ENCODE results near the gene PTPRG. TPM values are rescaled to one million over a fixed set of nuclear protein-coding genes. Genes with fewer than 3 reads are reported as not detected.
A peak's percentile ranks its signal among the peaks of the same experiment; 100 is the strongest.

Gene PTPRG
- not detected for total RNA-seq

DNA sequence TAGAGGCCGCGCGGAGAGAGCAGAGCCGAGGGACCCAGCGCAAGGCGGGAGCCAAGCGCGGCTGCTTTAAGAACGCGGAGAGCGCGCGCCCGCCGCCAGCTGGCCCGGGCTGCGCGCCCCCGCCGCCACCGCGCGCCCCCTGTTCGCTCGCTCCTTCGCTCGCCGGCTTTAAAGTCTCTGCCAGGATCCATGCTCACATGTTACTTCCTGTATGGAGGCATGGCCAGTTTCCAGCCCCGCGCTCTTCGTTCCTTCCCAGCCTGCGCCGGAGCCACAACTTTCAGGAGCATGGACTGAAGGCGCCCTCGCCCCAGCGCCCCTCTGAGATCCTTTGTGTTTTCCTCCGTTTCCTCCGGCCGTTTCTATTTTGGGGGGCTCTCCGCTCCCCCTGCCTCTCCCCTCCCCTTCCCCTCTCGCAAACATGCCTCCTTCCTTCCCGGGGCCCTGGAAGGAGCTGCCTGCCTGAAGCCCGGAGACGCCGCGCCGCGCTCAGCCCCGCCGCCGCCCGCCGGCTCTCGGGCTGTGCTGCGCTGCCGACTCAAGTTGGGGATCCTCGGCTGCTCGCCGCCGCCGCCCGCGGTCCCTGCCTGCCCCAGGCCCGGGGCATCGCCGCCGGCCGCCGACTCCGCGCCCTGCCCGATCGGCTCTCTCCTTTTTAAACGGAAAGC lies at the start of gene PTPRG:
Gene PTPRG (plus strand): TSS at position 198 of the 668 bp plus-strand sequence. CDS start 717 bp downstream, outside the sequence.
- H3K27me3 Mint-ChIP-seq (ENCODE audit: low read depth): peaks cover 63% of the 10 kb centered on the region
- ATAC-seq (peak; percentile 70), DNase-seq (peak; percentile 32)
- H3K36me3 Mint-ChIP-seq (ENCODE audit: low read depth): no peaks in the 10 kb centered on the region
- peaks cover 21% of the 10 kb centered on the region for H3K4me1 Mint-ChIP-seq (ENCODE audit: low read depth)
- H3K9me3 Mint-ChIP-seq (ENCODE audit: insufficient read depth): no peaks in the 10 kb centered on the region
- H3K27ac Mint-ChIP-seq: no peak within 1 kb of the TSS
- CTCF ChIA-PET: interaction anchor here (0.6 kb wide), 1 partner anchor 1039 kb away, joined by 3 read pairs; no protein-coding TSS in a partner anchor
- H3K4me3 Mint-ChIP-seq: peak within 1 kb of the TSS; percentile 78
- POLR2A ChIA-PET: interaction anchor here (0.6 kb wide), 1 partner anchor 173 kb away, joined by 3 read pairs; no protein-coding TSS in a partner anchor

DNA sequence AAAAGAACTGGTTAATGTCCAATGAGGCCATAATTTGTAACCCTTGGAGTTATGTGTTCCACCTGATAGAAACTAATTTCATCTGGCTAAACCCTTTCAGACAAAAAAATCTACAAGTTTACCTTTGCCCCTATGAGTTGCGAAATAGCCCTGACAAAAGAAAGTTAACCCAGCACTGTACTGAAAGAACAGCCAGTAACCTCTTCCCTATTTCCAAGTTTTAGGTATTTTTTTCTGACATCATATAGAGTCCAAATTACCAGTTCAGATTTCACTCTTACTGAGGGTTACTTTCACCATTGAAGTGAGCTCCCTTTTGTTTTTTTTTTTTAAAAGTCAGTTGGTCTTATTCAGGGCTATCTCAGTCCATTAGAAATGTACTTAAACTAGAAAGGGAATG lies 42.8 kb upstream of the PTPRG start:
- ChIA-PET POLR2A (no interaction called here), CTCF (interaction anchor here (2.6 kb wide), 1 partner anchor 12 kb away, joined by 7 read pairs; no protein-coding TSS in a partner anchor)
- Mint-ChIP-seq H3K4me1 (ENCODE audit: low read depth) (peaks cover 8% of the 10 kb centered on the region), H3K27ac (no peak overlapping the region), H3K27me3 (ENCODE audit: low read depth) (no peaks in the 10 kb centered on the region), H3K36me3 (ENCODE audit: low read depth) (no peaks in the 10 kb centered on the region), H3K9me3 (ENCODE audit: insufficient read depth) (peaks cover 5% of the 10 kb centered on the region), H3K4me3 (no peak overlapping the region)
- DNase-seq (no peak), ATAC-seq (no peak)

DNA sequence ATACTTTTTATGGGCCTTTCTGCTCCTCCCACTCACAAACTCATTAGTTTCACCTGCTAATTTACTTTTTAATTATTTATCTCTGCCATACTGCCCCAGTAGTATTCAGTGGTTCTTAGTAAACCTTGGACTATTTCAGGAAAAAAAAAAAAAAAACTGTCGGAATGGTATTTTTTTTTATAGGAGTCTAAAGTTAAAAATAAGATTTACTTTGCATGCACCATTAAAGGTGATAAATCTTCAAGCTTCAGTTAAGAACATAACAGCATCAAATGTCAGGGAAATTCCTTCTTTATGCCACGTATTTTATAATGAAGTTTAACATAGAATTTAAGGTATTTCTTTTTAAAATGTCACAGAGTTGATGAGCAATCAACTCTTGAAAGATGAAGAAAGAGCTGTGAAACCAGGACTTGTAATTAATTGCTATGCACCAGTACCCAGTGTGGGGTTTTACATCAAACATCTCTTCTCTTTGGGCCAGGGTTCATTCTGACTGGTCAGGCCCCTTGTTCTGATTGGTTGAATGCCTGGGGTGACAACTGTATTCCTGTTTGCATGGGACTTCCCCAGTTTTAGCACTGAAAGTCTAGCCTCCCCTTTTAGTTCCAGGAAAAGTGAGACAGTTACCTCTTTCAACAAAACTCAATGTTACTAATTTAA lies 40.3 kb upstream of the PTPRG start:
- ChIA-PET POLR2A (no interaction called here), CTCF (interaction anchor here (0.6 to 2.6 kb wide), 2 partner anchors 9 to 30 kb away, joined by 3 to 7 read pairs; no protein-coding TSS in a partner anchor)
- Mint-ChIP-seq H3K4me3 (no peak overlapping the region), H3K4me1 (ENCODE audit: low read depth) (peaks cover 8% of the 10 kb centered on the region), H3K9me3 (ENCODE audit: insufficient read depth) (peaks cover 5% of the 10 kb centered on the region), H3K27me3 (ENCODE audit: low read depth) (no peaks in the 10 kb centered on the region), H3K36me3 (ENCODE audit: low read depth) (no peaks in the 10 kb centered on the region), H3K27ac (no peak overlapping the region)
- no peak for ATAC-seq
- peak; percentile 28 for DNase-seq

DNA sequence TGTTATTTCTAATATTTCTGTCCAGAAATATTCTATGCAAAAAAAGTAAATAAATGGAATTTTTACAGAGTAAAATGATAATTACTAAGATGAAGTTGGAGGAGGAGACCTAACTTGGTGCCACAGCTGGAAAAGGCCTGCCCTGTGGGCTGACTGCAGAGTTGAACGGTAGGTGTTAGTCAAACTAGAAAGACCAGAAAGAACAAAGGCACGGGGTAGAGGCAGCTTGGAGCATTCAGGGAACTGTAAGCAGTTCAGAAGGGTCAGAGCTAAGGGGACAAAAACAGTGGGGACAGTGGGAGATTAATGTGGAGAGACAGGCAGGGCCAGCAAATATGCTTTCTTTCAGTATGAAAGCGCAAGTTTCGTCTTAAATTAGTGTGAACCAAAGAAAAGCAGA lies 39.3 kb upstream of the PTPRG start:
- Mint-ChIP-seq H3K4me1 (ENCODE audit: low read depth) (peaks cover 8% of the 10 kb centered on the region), H3K4me3 (no peak overlapping the region)
- no peak for ATAC-seq

DNA sequence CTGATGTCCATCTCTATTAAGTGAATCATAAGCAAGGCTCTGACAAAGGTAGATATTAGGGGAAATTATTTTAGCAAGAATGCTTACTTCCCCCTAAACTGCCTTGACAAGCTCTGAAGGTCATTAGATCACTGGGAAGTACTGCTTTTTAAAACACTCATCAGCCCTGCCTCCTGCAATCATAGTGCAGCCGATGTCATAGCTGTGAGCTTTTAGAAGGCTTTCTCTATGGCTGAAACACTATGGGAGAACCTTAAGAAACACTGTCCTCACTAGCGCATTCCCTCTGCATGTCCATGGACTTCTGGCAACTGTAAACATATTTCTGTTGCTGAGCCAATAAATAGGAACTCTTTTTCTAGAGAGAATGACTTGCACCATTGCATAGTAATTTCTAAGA lies 38.7 kb upstream of the PTPRG start:
- no peaks in the 10 kb centered on the region for H3K27me3 Mint-ChIP-seq (ENCODE audit: low read depth)
- no peak overlapping the region for H3K27ac Mint-ChIP-seq
- ATAC-seq (no peak), DNase-seq (no peak)
- no peaks in the 10 kb centered on the region for H3K36me3 Mint-ChIP-seq (ENCODE audit: low read depth)
- ChIA-PET POLR2A (no interaction called here), CTCF (no interaction called here)
- no peak overlapping the region for H3K4me3 Mint-ChIP-seq
- H3K9me3 Mint-ChIP-seq (ENCODE audit: insufficient read depth): no peaks in the 10 kb centered on the region
- peaks cover 8% of the 10 kb centered on the region for H3K4me1 Mint-ChIP-seq (ENCODE audit: low read depth)

More for the DNA sequence above, 39.3 kb upstream of the PTPRG start:
- ChIA-PET CTCF (no interaction called here), POLR2A (no interaction called here)
- Mint-ChIP-seq H3K27ac (no peak overlapping the region), H3K27me3 (ENCODE audit: low read depth) (no peaks in the 10 kb centered on the region), H3K36me3 (ENCODE audit: low read depth) (no peaks in the 10 kb centered on the region), H3K9me3 (ENCODE audit: insufficient read depth) (no peaks in the 10 kb centered on the region)
- no peak for DNase-seq

DNA sequence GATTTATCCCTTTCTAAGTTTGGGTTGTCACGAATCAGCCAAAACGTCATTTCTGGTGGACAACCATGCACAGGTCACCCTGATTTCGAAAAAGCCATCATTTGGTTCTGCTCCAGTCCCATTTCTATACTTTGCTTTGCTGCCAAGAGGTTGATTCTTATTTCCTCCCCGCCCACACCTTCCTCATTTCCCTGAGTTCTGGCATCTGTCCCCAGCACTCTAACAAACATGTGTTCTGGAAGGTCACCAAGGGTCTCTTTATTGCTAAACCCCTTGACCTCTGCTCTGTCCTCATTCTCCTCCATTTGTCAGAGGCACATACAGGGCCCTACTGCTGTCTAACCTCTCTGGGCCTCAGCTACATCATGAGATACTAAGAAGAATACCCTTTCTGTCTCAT lies 36.4 kb upstream of the PTPRG start:
- no peaks in the 10 kb centered on the region for H3K27me3 Mint-ChIP-seq (ENCODE audit: low read depth)
- no peak for ATAC-seq
- peaks cover 8% of the 10 kb centered on the region for H3K4me1 Mint-ChIP-seq (ENCODE audit: low read depth)
- no peaks in the 10 kb centered on the region for H3K9me3 Mint-ChIP-seq (ENCODE audit: insufficient read depth)
- CTCF ChIA-PET: no interaction called here
- no peak overlapping the region for H3K4me3 Mint-ChIP-seq
- no peak overlapping the region for H3K27ac Mint-ChIP-seq
- POLR2A ChIA-PET: no interaction called here
- no peaks in the 10 kb centered on the region for H3K36me3 Mint-ChIP-seq (ENCODE audit: low read depth)
- DNase-seq: no peak

DNA sequence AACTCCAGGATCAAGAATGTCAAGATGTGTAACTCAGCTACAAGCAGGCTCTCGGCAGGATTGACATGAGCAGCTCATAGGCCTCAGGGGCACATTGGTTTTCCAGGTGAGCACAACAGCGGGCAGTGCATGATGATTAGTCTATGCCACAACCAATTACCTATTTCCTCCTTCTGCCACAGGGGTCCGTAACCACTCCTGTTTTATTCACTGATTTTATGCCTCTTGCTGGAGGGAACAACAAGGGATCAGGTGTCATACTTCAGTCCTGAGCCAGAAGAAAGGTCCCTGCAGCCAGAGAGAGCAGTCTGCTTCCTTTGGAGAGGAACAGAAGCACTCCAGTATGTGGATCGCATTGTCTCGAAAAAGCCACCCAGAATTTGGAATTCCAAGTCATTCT lies 35.1 kb upstream of the PTPRG start:
- CTCF ChIA-PET: no interaction called here

DNA sequence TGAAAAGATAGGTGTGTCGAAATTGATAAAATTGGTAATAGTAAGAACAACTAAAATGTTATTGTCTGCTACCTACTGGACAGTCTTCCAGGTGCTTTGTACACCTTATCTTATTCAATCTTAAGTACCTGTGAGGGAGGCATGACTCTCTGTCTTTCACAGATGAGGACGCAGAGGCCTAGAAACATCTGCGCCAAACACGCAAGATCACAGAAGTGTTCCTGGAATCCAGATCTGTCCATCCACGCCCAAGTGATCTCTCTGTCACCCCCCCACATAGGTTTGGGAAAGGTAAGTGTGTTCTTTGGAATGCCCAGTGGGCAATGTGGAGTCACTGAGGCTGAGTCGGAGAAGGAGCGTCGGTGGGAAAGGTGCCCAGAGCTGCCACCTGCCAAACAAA lies 34.4 kb upstream of the PTPRG start:
- no peak for ATAC-seq
- CTCF ChIA-PET: no interaction called here
- H3K4me3 Mint-ChIP-seq: no peak overlapping the region
- POLR2A ChIA-PET: no interaction called here
- no peaks in the 10 kb centered on the region for H3K27me3 Mint-ChIP-seq (ENCODE audit: low read depth)
- H3K4me1 Mint-ChIP-seq (ENCODE audit: low read depth): no peaks in the 10 kb centered on the region
- no peak overlapping the region for H3K27ac Mint-ChIP-seq
- no peaks in the 10 kb centered on the region for H3K9me3 Mint-ChIP-seq (ENCODE audit: insufficient read depth)
- no peaks in the 10 kb centered on the region for H3K36me3 Mint-ChIP-seq (ENCODE audit: low read depth)
- no peak for DNase-seq

More for the DNA sequence above, 35.1 kb upstream of the PTPRG start:
- POLR2A ChIA-PET: no interaction called here
- no peak overlapping the region for H3K4me3 Mint-ChIP-seq
- no peaks in the 10 kb centered on the region for H3K36me3 Mint-ChIP-seq (ENCODE audit: low read depth)
- DNase-seq (no peak), ATAC-seq (no peak)
- H3K4me1 Mint-ChIP-seq (ENCODE audit: low read depth): peaks cover 2% of the 10 kb centered on the region
- no peaks in the 10 kb centered on the region for H3K27me3 Mint-ChIP-seq (ENCODE audit: low read depth)
- no peak overlapping the region for H3K27ac Mint-ChIP-seq
- no peaks in the 10 kb centered on the region for H3K9me3 Mint-ChIP-seq (ENCODE audit: insufficient read depth)

DNA sequence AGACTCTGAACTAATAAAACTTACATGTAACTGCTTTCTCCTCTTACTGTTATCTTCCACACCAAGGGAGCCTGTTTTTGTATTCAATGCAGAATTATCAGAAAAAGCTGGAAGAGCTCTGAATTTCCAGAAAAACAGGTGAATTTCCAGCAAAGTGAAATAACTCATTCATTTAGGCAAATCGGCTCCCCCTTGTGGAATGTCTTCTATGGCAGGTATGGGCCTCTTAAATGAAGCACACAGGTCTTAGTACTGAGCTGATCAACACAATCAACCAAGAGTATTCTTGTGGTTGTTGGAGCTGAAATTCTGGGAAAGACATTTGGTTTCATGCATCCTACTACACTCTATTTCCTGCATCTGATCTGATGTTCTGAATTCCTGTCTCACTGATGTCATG lies 31.0 kb upstream of the PTPRG start:
- no peaks in the 10 kb centered on the region for H3K4me1 Mint-ChIP-seq (ENCODE audit: low read depth)
- H3K27me3 Mint-ChIP-seq (ENCODE audit: low read depth): no peaks in the 10 kb centered on the region
- DNase-seq (no peak), ATAC-seq (no peak)
- POLR2A ChIA-PET: interaction anchor here (0.6 kb wide), 1 partner anchor 1015 kb away, joined by 5 read pairs; no protein-coding TSS in a partner anchor
- CTCF ChIA-PET: interaction anchor here (0.8 to 1.6 kb wide), 6 partner anchors 10 to 34 kb away, joined by 3 to 9 read pairs (median 3); no protein-coding TSS in a partner anchor
- no peaks in the 10 kb centered on the region for H3K9me3 Mint-ChIP-seq (ENCODE audit: insufficient read depth)
- H3K27ac Mint-ChIP-seq: no peak overlapping the region
- no peak overlapping the region for H3K4me3 Mint-ChIP-seq
- no peaks in the 10 kb centered on the region for H3K36me3 Mint-ChIP-seq (ENCODE audit: low read depth)

DNA sequence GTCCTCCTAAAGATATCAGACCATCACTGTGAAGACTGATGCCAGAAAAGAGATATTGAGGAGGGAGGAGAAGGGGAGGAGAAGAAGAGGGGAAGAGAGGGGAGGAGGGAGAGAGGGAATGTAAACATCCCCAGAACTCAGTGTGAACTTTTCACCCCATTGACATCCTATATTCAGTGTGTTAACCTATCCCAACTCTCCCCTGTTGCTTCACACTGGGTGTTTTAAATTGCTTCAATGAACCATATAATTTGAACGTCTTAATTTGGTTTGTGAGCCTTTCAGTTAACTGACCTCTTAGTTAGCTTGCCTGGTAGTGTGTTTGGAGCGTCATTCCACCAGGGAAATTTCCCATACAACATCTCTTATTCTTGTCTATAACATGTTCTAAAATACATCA lies 29.8 kb upstream of the PTPRG start:
- Mint-ChIP-seq H3K9me3 (ENCODE audit: insufficient read depth) (no peaks in the 10 kb centered on the region), H3K4me1 (ENCODE audit: low read depth) (no peaks in the 10 kb centered on the region), H3K27me3 (ENCODE audit: low read depth) (no peaks in the 10 kb centered on the region), H3K27ac (no peak overlapping the region), H3K36me3 (ENCODE audit: low read depth) (no peaks in the 10 kb centered on the region), H3K4me3 (no peak overlapping the region)
- POLR2A ChIA-PET: no interaction called here
- CTCF ChIA-PET: interaction anchor here (1.1 kb wide), 1 partner anchor 9 kb away, joined by 3 read pairs; no protein-coding TSS in a partner anchor
- DNase-seq: no peak
- no peak for ATAC-seq

DNA sequence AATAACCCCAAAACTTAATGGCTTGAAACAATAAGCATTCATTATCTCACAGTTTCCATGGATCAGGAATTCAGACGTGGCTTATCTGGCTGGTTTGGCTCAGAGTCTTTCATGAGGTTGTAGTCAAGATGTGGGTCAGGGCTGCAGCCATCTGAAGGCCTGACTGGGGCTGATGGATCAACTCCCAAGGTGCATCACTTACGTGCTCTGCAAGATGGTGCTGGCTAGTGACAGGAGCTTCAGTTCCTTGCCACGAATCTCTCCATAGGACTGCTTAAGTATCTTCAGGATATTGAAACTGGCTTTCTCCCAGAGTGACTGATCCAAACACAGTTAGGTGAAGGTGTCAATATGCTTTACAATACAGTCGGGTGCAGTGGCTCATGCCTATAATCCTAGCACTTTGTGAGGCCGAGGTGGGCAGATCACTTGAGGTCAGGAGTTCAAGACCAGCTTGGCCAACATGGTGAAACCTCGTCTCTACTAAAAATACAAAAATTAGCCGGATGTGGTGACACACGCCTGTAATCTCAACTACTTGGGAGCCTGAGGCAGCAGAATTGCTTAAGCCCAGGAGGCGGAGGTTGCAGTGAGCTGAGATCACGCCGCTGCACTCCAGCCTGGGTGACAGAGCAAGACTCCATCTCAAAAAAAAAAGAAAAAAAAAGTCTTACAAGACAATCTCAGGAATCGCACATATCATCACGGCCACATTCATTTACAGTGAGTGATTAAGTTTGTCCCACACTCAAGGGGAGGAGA lies 28.5 kb upstream of the PTPRG start:
- peaks cover 2% of the 10 kb centered on the region for H3K27me3 Mint-ChIP-seq (ENCODE audit: low read depth)

DNA sequence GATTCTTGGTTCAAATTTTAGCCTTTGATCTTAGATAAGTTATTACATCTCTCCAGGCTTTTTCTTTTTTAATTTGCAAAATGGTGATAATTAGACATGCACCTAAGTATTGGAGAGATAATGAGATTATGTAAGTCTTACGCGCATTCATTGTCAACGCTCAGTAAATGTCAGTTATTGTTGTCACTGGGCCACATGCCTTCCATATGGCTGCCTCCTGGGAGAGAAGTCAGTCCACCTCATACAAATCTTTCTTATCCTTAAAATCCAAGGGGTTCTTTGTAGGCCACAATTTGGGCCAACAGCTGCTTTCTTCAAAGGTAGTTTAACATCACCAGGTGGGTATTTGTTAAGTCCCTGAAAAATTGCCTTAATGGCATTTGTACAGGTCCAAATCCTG lies 25.5 kb upstream of the PTPRG start:
- Mint-ChIP-seq H3K36me3 (ENCODE audit: low read depth) (no peaks in the 10 kb centered on the region), H3K9me3 (ENCODE audit: insufficient read depth) (no peaks in the 10 kb centered on the region), H3K27ac (no peak overlapping the region), H3K4me3 (no peak overlapping the region), H3K4me1 (ENCODE audit: low read depth) (no peaks in the 10 kb centered on the region), H3K27me3 (ENCODE audit: low read depth) (peaks cover 2% of the 10 kb centered on the region)
- ATAC-seq (no peak), DNase-seq (no peak)
- POLR2A ChIA-PET: no interaction called here
- CTCF ChIA-PET: no interaction called here

More for the DNA sequence above, 28.5 kb upstream of the PTPRG start:
- Mint-ChIP-seq H3K9me3 (ENCODE audit: insufficient read depth) (no peaks in the 10 kb centered on the region), H3K27ac (no peak overlapping the region), H3K36me3 (ENCODE audit: low read depth) (no peaks in the 10 kb centered on the region), H3K4me1 (ENCODE audit: low read depth) (no peaks in the 10 kb centered on the region), H3K4me3 (no peak overlapping the region)
- no peak for ATAC-seq
- no peak for DNase-seq
- ChIA-PET POLR2A (no interaction called here), CTCF (no interaction called here)

Measured in activated CD8-positive, alpha-beta T cell treated with anti-CD3 and anti-CD28 coated beads, Interleukin-2, amount 10 ng/mL, durations not matched to agents 7 days and 5 days (primary cell).